ENCODE results near the gene RBBP8NL.

- no peak for TF ChIP-seq CTCF (conservative IDR thresholded peaks at IDR 0.05 in 1 of 2, IDR thresholded peaks at IDR 0.05 in 1 of 2; ENCODE audit: extremely low read depth in 1 of 2, insufficient read depth in 1 of 2, low read depth in 1 of 2, low read length in 2 of 2)
- TF ChIP-seq EZH2 (IDR thresholded peaks at IDR 0.05; ENCODE audit: borderline replicate concordance, low read length): no peak
Measured at GRCh38 chr20:62429455-62430310, 2.3 kb upstream of the RBBP8NL start.

All from mammary epithelial cell (primary cell).